Measurements from ENCODE around the gene BCL11A. TPM values are rescaled to one million over a fixed set of nuclear protein-coding genes. Genes with fewer than 3 reads are reported as not detected.
A peak's percentile ranks its signal among the peaks of the same experiment; 100 is the strongest.

The BCL11A gene
- total RNA-seq, 2 experiments from 2014 or later = 0.45 to 0.54 TPM

GRCh38 chr2:60560734-60561644, 7.5 kb upstream of the BCL11A start:
- intact Hi-C loops (cut with micrococcal nuclease) = no loop called here
- peak; percentile 20 for DNase-seq
- H3K36me3 Mint-ChIP-seq (ENCODE audit: low read depth) = no peaks in the 10 kb centered on the region
- POLR2A ChIA-PET = no interaction called here
- TF ChIP-seq CTCF (IDR thresholded peaks at IDR 0.05) = no peak
- CTCF ChIA-PET = interaction anchor here (1.1 to 9.3 kb wide), 11 partner anchors 8 to 114 kb away, joined by 3 to 104 read pairs (median 12); no protein-coding TSS in a partner anchor
- H3K27me3 Mint-ChIP-seq = peaks cover 48% of the 10 kb centered on the region
- no peak overlapping the region for H3K4me3 Mint-ChIP-seq
- no peaks in the 10 kb centered on the region for H3K9me3 Mint-ChIP-seq
- H3K4me1 Mint-ChIP-seq (ENCODE audit: low read depth) = peaks cover 12% of the 10 kb centered on the region
- peak; percentile 60 for ATAC-seq
- no peak overlapping the region for H3K27ac Mint-ChIP-seq

GRCh38 chr2:60559880-60560279, 6.4 kb upstream of the BCL11A start:
- TF ChIP-seq CTCF (IDR thresholded peaks at IDR 0.05) = no peak
- H3K4me1 Mint-ChIP-seq (ENCODE audit: low read depth) = peaks cover 22% of the 10 kb centered on the region
- intact Hi-C loops (cut with micrococcal nuclease) = loop anchor here (10.0 kb wide), 2 partner anchors 675 to 1255 kb away; no protein-coding TSS in a partner anchor
- no peaks in the 10 kb centered on the region for H3K9me3 Mint-ChIP-seq
- CTCF ChIA-PET = interaction anchor here (0.6 to 9.3 kb wide), 11 partner anchors 9 to 1076 kb away, joined by 3 to 104 read pairs (median 12); no protein-coding TSS in a partner anchor
- DNase-seq (no peak), ATAC-seq (no peak)
- no peak overlapping the region for H3K4me3 Mint-ChIP-seq
- POLR2A ChIA-PET = interaction anchor here (1.4 kb wide), 1 partner anchor 10 kb away, joined by 6 read pairs; no protein-coding TSS in a partner anchor
- H3K36me3 Mint-ChIP-seq (ENCODE audit: low read depth) = no peaks in the 10 kb centered on the region
- H3K27ac Mint-ChIP-seq = no peak overlapping the region
- H3K27me3 Mint-ChIP-seq = peaks cover 55% of the 10 kb centered on the region

- DNase-seq = no peak
- intact Hi-C loops (cut with micrococcal nuclease) = loop anchor here (10.0 kb wide), 2 partner anchors 674 to 1254 kb away; no protein-coding TSS in a partner anchor
- H3K36me3 Mint-ChIP-seq (ENCODE audit: low read depth) = no peaks in the 10 kb centered on the region
- CTCF ChIA-PET = interaction anchor here (0.8 to 9.3 kb wide), 4 partner anchors 12 to 116 kb away, joined by 3 to 104 read pairs (median 23); no protein-coding TSS in a partner anchor
- ATAC-seq = no peak
- POLR2A ChIA-PET = interaction anchor here (1.4 kb wide), 1 partner anchor 8 kb away, joined by 6 read pairs; no protein-coding TSS in a partner anchor
- peaks cover 22% of the 10 kb centered on the region for H3K4me1 Mint-ChIP-seq (ENCODE audit: low read depth)
- no peak for TF ChIP-seq CTCF (IDR thresholded peaks at IDR 0.05)
- H3K27ac Mint-ChIP-seq = no peak overlapping the region
- H3K9me3 Mint-ChIP-seq = no peaks in the 10 kb centered on the region
- H3K4me3 Mint-ChIP-seq = no peak overlapping the region
- peaks cover 50% of the 10 kb centered on the region for H3K27me3 Mint-ChIP-seq
These were observed 5.1 kb upstream of the BCL11A start for GRCh38 chr2:60558536-60558935.

- no peak for TF ChIP-seq CTCF (IDR thresholded peaks at IDR 0.05)
- POLR2A ChIA-PET = interaction anchor here (0.6 kb wide), 2 partner anchors 9 to 799 kb away, joined by 4 to 5 read pairs; no protein-coding TSS in a partner anchor
These were observed 4.0 kb upstream of the BCL11A start for GRCh38 chr2:60557486-60557864.

More at GRCh38 chr2:60557486-60557864, 4.0 kb upstream of the BCL11A start:
- H3K27me3 Mint-ChIP-seq = peaks cover 52% of the 10 kb centered on the region
- no peak overlapping the region for H3K27ac Mint-ChIP-seq
- H3K9me3 Mint-ChIP-seq = no peaks in the 10 kb centered on the region
- CTCF ChIA-PET = interaction anchor here (0.6 to 9.3 kb wide), 2 partner anchors 25 to 1270 kb away, joined by 3 to 104 read pairs; no protein-coding TSS in a partner anchor
- intact Hi-C loops (cut with micrococcal nuclease) = loop anchor here (10.0 kb wide), 2 partner anchors 673 to 1253 kb away; no protein-coding TSS in a partner anchor
- peak overlapping the region; percentile 56 for H3K4me3 Mint-ChIP-seq
- H3K4me1 Mint-ChIP-seq (ENCODE audit: low read depth) = peaks cover 29% of the 10 kb centered on the region
- peak; percentile 24 for ATAC-seq
- DNase-seq = peak; percentile 20
- no peaks in the 10 kb centered on the region for H3K36me3 Mint-ChIP-seq (ENCODE audit: low read depth)
